Testis (tissue), 3 donors: Measurements from ENCODE around the gene COLEC11. TPM values are rescaled to one million over a fixed set of nuclear protein-coding genes. Genes with fewer than 3 reads are reported as not detected.

Experiments used
- DNase-seq: peaks from one replicate; pipeline ENCODE4 v3.0.0-alpha.2; 2019
- H3K27ac ChIP-seq, 2 donors: fragments of 200-600 bp; sonication (generic); one replicate each; pipeline ENCODE4 v1.5.1; 2019
- H3K27me3 ChIP-seq: fragments of 200-600 bp; sonication (generic); one replicate; pipeline ENCODE4 v1.5.1; 2019
- H3K36me3 ChIP-seq: fragments of 200-600 bp; sonication (generic); one replicate; pipeline ENCODE4 v1.5.1; 2017; ENCODE audit warnings: low read depth; ENCODE audit errors: missing control alignments
- H3K4me1 ChIP-seq: fragments of 200-600 bp; sonication (generic); one replicate; pipeline ENCODE4 v1.5.1; 2019
- H3K4me3 ChIP-seq, 2 donors: fragments of 200-600 bp; sonication (generic); one replicate each; pipeline ENCODE4 v1.5.1; 2017 to 2019
- H3K9me3 ChIP-seq: fragments of 200-600 bp; sonication (generic); one replicate; pipeline ENCODE4 v1.5.1; 2017
- CTCF ChIP-seq, 3 experiments: fragments of 450-650 bp in 2 of 3; fragments of 200-600 bp in 1 of 3; sonication (generic) in 1 of 3; IDR thresholded peaks; one replicate each; pipeline ENCODE4 v1.5.1; 2016 to 2019; ENCODE audit warnings: antibody characterized with exemption in 3 of 3, mild to moderate bottlenecking in 2 of 3, moderate library complexity in 1 of 3
- POLR2A ChIP-seq: fragments of 450-650 bp; IDR thresholded peaks from one replicate; pipeline ENCODE4 v1.6.1; 2017; ENCODE audit warnings: antibody characterized with exemption, mild to moderate bottlenecking, moderate library complexity
- WGBS, 2 donors: methylation state at CpG; one replicate each; pipeline ENCODE4 v1.1.5; 2018; 5-methylcytosine and 5-hydroxymethylcytosine counted together
- intact Hi-C: fragments of 100-400 bp; cut with DNase I; formaldehyde crosslinking; loops from one replicate; pipeline ENCODE4 v1.15.1; 2023; ENCODE audit warnings: low total_unique reads
- polyA plus RNA-seq: library from polyadenylated mRNA; stranded (reverse); fragments of 350-450 nt; fragmentation: Illumina TruSeq; extraction: RNeasy Lipid Tissue Mini Kit (QIAGEN cat#74804); gene quantifications from one replicate; pipeline ENCODE4 v1.2.3, GENCODE V29; 2014; ENCODE audit warnings: low read depth, low replicate concordance; ENCODE audit not compliant: insufficient read depth
- total RNA-seq, 2 donors: library from RNA; depleted of rRNA; stranded (reverse); fragments of >200 nt; gene quantifications; one replicate each; pipeline ENCODE4 v1.2.3, GENCODE V29; 2016

Gene COLEC11
- total and polyA plus RNA-seq, 3 donors from 2014 or later = 12.7 to 15.8 (median 15.4) TPM

- Histone ChIP-seq H3K4me3 (no peak overlapping the region), H3K27ac (no peak overlapping the region), H3K9me3 (no peaks in the 10 kb centered on the region), H3K27me3 (no peaks in the 10 kb centered on the region), H3K4me1 (no peaks in the 10 kb centered on the region), H3K36me3 (no peaks in the 10 kb centered on the region)
- intact Hi-C loops = no loop called here
- DNase-seq = no peak
- TF ChIP-seq CTCF (IDR thresholded peaks at IDR 0.05) (no peak), POLR2A (no peak)
- 93 to 98% methylated on average over 17 to 18 of the region's 18 CpGs for WGBS, 2 donors
These were observed 71.7 kb downstream of the COLEC11 start for GRCh38 chr2:3666613-3666975.

GRCh38 chr2:3667151-3667631 is 72.3 kb downstream of the COLEC11 start:
- H3K4me3 ChIP-seq = no peak overlapping the region
- no peak for DNase-seq
- 88 to 90% methylated on average over 23 of the region's 23 CpGs for WGBS, 2 donors
- no peaks in the 10 kb centered on the region for H3K27me3 ChIP-seq
- H3K36me3 ChIP-seq = no peaks in the 10 kb centered on the region
- H3K27ac ChIP-seq = no peak overlapping the region
- intact Hi-C loops = no loop called here
- TF ChIP-seq POLR2A = no peak
- no peak for TF ChIP-seq CTCF (IDR thresholded peaks at IDR 0.05)
- no peaks in the 10 kb centered on the region for H3K4me1 ChIP-seq
- H3K9me3 ChIP-seq = no peaks in the 10 kb centered on the region

GRCh38 chr2:3669656-3670055 is 74.7 kb downstream of the COLEC11 start:
- Histone ChIP-seq H3K4me3 (no peak overlapping the region), H3K27me3 (no peaks in the 10 kb centered on the region), H3K36me3 (no peaks in the 10 kb centered on the region), H3K4me1 (no peaks in the 10 kb centered on the region), H3K27ac (no peak overlapping the region), H3K9me3 (no peaks in the 10 kb centered on the region)
- WGBS, 2 donors = 83 to 86% methylated on average over 8 of the region's 8 CpGs
- no peak for DNase-seq
- intact Hi-C loops = no loop called here
- TF ChIP-seq POLR2A (no peak), CTCF (IDR thresholded peaks at IDR 0.05) (no peak)

- no peaks in the 10 kb centered on the region for H3K9me3 ChIP-seq
- H3K36me3 ChIP-seq = no peaks in the 10 kb centered on the region
- intact Hi-C loops = no loop called here
- 91 to 95% methylated on average over 10 to 15 of the region's 15 CpGs for WGBS, 2 donors
- TF ChIP-seq POLR2A (no peak), CTCF (IDR thresholded peaks at IDR 0.05) (no peak)
- H3K27me3 ChIP-seq = no peaks in the 10 kb centered on the region
- no peaks in the 10 kb centered on the region for H3K4me1 ChIP-seq
- no peak overlapping the region for H3K27ac ChIP-seq
- no peak for DNase-seq
- no peak overlapping the region for H3K4me3 ChIP-seq
These were observed 75.5 kb downstream of the COLEC11 start for GRCh38 chr2:3670376-3670775.

GRCh38 chr2:3670941-3671340 is 76.0 kb downstream of the COLEC11 start:
- TF ChIP-seq CTCF (IDR thresholded peaks at IDR 0.05) (no peak), POLR2A (no peak)
- Histone ChIP-seq H3K36me3 (no peaks in the 10 kb centered on the region), H3K27me3 (no peaks in the 10 kb centered on the region), H3K4me3 (no peak overlapping the region), H3K4me1 (no peaks in the 10 kb centered on the region), H3K27ac (no peak overlapping the region), H3K9me3 (no peaks in the 10 kb centered on the region)
- intact Hi-C loops = no loop called here
- no peak for DNase-seq
- 79 to 88% methylated on average over 11 of the region's 11 CpGs for WGBS, 2 donors
